Pancreas (tissue), 10 donors: Measurements from ENCODE around the gene AAR2. TPM values are rescaled to one million over a fixed set of nuclear protein-coding genes. Genes with fewer than 3 reads are reported as not detected.

Experiments
- ATAC-seq, 4 donors: fragments of 200-7000 bp; cut with Tn5 transposase; one replicate each; pipeline versions ENCODE4 v1.8.0 to v1.9.1; 2020; ENCODE audit warnings: mild to moderate bottlenecking in 4 of 4, moderate library complexity in 4 of 4
- DNase-seq, 6 donors: peaks; one replicate each; pipeline ENCODE4 v3.0.0-alpha.2; 2020
- FAIRE-seq: peaks from 2 replicates; lab custom pipeline; 2012; peaks lifted over from hg19 to GRCh38; lab: Jason Lieb, UNC
- H3K27ac ChIP-seq, 4 donors: fragments of 200-600 bp; sonication (generic); 1 replicate in 3 of 4; 2 replicates in 1 of 4; pipeline versions ENCODE4 v1.5.0 to v1.8.0; 2020
- H3K27me3 ChIP-seq, 4 donors: fragments of 200-600 bp; one replicate each; pipeline ENCODE4 v1.8.0; 2021
- H3K36me3 ChIP-seq, 3 donors: fragments of 200-600 bp; sonication (generic) in 1 of 3; one replicate each; pipeline versions ENCODE4 v1.5.0 to v1.8.0; 2020 to 2021
- H3K4me1 ChIP-seq, 3 donors: fragments of 200-600 bp; one replicate each; pipeline ENCODE4 v1.8.0; 2021
- H3K4me3 ChIP-seq, 4 donors: fragments of 200-600 bp; sonication (generic) in 2 of 4; one replicate each; pipeline versions ENCODE4 v1.5.0 to v1.8.0; 2020 to 2021
- H3K9me3 ChIP-seq, 4 donors: fragments of 200-600 bp; one replicate each; pipeline ENCODE4 v1.8.0; 2021
- WGBS, 2 donors: extraction: QIAGEN DNeasy Blood & Tissue Kit; methylation state at CpG; one replicate each; pipeline ENCODE4 v1.1.7; 2013; 5-methylcytosine and 5-hydroxymethylcytosine counted together
- intact Hi-C, 3 donors: fragments of 100-400 bp; cut with DNase I; formaldehyde crosslinking; loops; one replicate each; pipeline versions ENCODE4 v1.11.1 to v1.14.2; 2022
- polyA plus RNA-seq, 2 donors: library from polyadenylated mRNA; stranded (reverse); fragments of 200-250 nt; gene quantifications; one replicate each; pipeline ENCODE4 v1.2.3, GENCODE V29; 2013
- total RNA-seq, 6 donors: library from RNA; stranded (reverse); fragmentation: NEBNext Ultra II Directional in 4 of 6; extraction: Animal tissue kit (Norgen Biotek cat#: 25700) in 4 of 6; gene quantifications; one replicate each; pipeline versions ENCODE4 v1.2.1 to v1.2.4, GENCODE V29; 2021 to 2023
- TF ChIP-seq, protein P1 (sequence below), 4 donors: fragments of 200-600 bp; sonication (generic) in 3 of 4; IDR thresholded peaks; one replicate each; pipeline versions ENCODE4 v1.5.0 to v1.8.0; 2021; ENCODE audit warnings: antibody characterized with exemption in 4 of 4
- donor health status: healthy with polysubstance abuse.
- donor health status: DM: no; HTN: no; CAD: no; lungs with moderate emphysema.
- donor health status: DM: no; HTN: no; CAD: no.
- donor health status: control.
- donor health status: control.
- donor health status: Bipolar disorder and iron deficiency.
- donor health status: DM: yes; HTN: yes; CAD: no.
- donor health status: DM: no; HTN: no; CAD: no.
- donor health status: DM: no; HTN: no; CAD: no.
- donor health status: DM: yes; HTN: yes; CAD: no.

The AAR2 gene
- total and polyA plus RNA-seq, 8 donors: 7.0 to 18.0 (median 9.5) TPM

DNA sequence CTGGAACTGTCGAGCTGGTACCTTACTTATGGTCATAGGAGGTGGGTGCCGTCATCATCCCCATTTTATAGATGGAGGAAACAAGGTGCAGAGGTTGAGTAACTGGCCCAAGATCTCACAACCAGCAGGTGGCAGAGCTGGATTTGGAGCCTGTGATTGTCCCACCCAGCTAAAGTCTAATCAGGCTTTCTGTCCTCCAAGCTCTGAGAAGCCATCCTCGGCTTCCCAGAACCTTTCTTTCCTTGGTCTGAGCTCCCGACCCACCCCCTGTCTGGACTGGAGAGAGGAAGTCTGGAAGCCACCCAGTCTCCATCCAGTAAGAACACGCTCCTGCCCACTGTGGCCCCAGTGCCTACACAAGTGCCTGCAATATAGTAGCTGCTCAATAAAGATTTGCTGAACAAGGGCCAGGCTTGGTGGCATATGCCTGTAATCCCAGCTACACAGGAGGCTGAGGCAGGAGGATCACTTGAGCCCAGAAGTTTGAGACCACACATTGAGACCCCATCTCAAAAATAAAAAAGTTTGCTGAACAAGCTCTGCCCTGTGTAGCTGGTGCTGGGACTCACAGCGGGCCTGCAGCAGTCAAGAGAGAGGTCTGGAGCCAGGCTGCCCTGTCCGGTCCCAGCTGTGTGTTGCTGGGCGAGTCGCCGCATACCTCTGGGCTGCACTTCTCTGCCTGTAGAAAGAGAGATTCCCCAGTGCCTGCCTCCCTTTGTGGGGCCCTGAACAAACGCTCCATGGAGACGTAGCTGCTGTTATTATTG lies 37.3 kb downstream of the AAR2 start:
- no peak for ATAC-seq

DNA sequence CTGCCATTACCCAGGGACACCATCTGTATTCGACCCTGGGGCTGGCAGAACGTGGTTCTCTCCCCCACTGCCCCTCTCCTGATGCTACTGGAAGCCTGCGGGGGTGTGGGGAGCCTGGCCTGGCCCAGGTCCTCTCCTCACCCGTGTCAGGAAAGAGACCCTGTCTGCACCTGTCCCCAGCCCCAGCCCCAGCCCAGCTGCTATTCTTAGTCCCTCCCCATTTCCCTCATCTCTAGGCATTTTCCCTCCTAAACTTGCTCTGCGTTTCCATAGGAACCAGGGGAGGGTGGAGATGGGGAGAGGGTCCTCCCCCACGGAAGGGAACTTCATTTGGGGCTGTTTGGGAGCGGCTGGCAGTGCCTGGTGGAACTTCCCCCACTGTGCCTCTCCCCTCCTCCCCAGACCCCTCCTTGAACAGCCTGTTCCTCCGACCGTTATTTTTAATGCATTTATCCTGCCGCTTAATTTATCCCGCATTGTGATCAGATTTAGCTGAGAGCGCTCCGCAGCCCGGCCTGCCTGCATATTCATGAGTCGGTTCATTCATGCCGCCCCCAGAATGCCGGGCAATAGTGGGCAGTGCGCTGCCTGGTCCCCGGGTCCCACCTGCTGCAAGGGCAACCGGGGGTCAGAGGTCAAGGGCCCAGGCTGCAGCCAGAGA lies 38.0 kb downstream of the AAR2 start:
- WGBS, 2 donors: 52 to 59% methylated on average over 20 of the region's 20 CpGs
- DNase-seq: no peak
- Histone ChIP-seq H3K4me1 (no peaks in the 10 kb centered on the region), H3K36me3 (no peaks in the 10 kb centered on the region), H3K27ac (no peak overlapping the region), H3K4me3 (no peak overlapping the region), H3K27me3 (no peaks in the 10 kb centered on the region), H3K9me3 (no peaks in the 10 kb centered on the region)
- no peak for ATAC-seq
- intact Hi-C loops: no loop called here
- TF ChIP-seq, protein P1, sequence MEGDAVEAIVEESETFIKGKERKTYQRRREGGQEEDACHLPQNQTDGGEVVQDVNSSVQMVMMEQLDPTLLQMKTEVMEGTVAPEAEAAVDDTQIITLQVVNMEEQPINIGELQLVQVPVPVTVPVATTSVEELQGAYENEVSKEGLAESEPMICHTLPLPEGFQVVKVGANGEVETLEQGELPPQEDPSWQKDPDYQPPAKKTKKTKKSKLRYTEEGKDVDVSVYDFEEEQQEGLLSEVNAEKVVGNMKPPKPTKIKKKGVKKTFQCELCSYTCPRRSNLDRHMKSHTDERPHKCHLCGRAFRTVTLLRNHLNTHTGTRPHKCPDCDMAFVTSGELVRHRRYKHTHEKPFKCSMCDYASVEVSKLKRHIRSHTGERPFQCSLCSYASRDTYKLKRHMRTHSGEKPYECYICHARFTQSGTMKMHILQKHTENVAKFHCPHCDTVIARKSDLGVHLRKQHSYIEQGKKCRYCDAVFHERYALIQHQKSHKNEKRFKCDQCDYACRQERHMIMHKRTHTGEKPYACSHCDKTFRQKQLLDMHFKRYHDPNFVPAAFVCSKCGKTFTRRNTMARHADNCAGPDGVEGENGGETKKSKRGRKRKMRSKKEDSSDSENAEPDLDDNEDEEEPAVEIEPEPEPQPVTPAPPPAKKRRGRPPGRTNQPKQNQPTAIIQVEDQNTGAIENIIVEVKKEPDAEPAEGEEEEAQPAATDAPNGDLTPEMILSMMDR (IDR thresholded peaks at IDR 0.05): no peak
- FAIRE-seq: no peak

More for the DNA sequence above, 37.3 kb downstream of the AAR2 start:
- 63 to 73% methylated on average over 12 of the region's 12 CpGs for WGBS, 2 donors
- DNase-seq (no peak), FAIRE-seq (no peak)
- H3K4me3 ChIP-seq: no peak overlapping the region
- H3K36me3 ChIP-seq: no peaks in the 10 kb centered on the region
- no peaks in the 10 kb centered on the region for H3K27me3 ChIP-seq
- no peak overlapping the region for H3K27ac ChIP-seq
- TF ChIP-seq, protein P1 (IDR thresholded peaks at IDR 0.05): no peak
- H3K4me1 ChIP-seq: no peaks in the 10 kb centered on the region
- H3K9me3 ChIP-seq: no peaks in the 10 kb centered on the region
- intact Hi-C loops: no loop called here

DNA sequence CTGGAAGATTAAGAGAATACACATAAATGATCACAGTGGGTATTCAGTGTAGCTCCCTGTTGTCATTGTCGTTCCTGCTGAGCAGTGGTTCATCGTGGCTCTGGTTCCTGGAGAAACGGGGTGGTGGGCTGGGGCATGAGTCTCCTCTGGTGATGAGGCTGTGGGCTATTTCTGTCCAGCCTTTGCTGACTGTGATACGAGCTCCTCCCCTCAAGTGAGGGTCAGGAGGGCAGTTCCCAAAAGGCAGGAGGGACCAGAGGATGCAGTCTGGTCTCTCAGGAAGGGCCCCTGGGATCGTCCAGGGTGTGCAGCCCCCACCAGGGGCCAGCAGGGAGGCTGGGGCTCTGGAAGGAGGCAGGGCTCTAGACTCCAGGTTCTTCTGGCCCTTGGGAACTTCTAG lies 38.7 kb downstream of the AAR2 start:
- no peaks in the 10 kb centered on the region for H3K36me3 ChIP-seq
- H3K27me3 ChIP-seq: no peaks in the 10 kb centered on the region
- no peak overlapping the region for H3K4me3 ChIP-seq
- H3K9me3 ChIP-seq: no peaks in the 10 kb centered on the region
- intact Hi-C loops: no loop called here
- WGBS, 2 donors: 60% methylated on average over 5 of the region's 5 CpGs
- FAIRE-seq (no peak), DNase-seq (no peak), ATAC-seq (no peak)
- H3K27ac ChIP-seq: no peak overlapping the region
- TF ChIP-seq, protein P1 (IDR thresholded peaks at IDR 0.05): no peak
- no peaks in the 10 kb centered on the region for H3K4me1 ChIP-seq

DNA sequence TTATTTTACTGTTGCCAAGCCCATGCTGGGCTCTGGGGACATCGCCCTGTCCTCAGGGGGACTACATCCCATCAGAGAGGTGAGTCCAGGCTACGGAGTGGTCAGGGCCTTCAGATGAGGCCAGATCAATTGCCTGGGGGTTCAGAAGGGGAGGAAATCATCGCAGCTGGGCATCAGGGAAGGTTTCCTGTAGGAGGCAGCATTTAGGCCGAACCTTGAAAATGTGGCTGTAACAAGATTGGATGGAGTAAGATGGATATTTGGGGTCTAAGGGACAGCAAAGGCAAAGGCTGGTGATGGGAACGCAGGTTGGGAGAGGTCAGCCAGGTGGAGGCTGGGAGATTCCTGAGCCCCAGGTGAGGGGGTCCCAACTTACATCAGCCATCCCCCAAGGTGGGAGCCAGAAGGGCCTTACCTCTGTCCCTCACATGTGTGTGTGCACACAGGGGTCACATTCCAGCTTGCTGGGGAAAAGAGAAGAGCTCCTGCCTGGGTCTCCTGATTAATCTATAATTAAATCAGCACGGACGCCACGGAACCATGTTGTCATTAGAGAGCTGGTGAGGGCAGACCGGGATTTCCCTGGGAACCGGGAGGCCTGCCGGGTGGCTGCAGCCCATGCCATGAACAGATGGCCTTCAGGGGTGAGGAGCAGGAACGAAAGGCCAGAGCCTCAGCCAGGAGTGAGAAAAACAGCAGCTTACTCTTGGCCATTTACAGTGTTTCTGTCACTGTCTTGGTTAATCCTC lies 39.3 kb downstream of the AAR2 start:
- Histone ChIP-seq H3K27ac (no peak overlapping the region), H3K27me3 (no peaks in the 10 kb centered on the region), H3K36me3 (no peaks in the 10 kb centered on the region), H3K9me3 (no peaks in the 10 kb centered on the region), H3K4me1 (no peaks in the 10 kb centered on the region), H3K4me3 (no peak overlapping the region)
- 61 to 67% methylated on average over 12 of the region's 12 CpGs for WGBS, 2 donors
- no peak for FAIRE-seq
- TF ChIP-seq, protein P1 (IDR thresholded peaks at IDR 0.05): no peak
- intact Hi-C loops: no loop called here
- no peak for ATAC-seq
- no peak for DNase-seq
